HG03060 (cell line): ENCODE data around the gene RGL3.
"Not testable (repeated sequence)": the region's sequence is repeated elsewhere in the genome, so short reads cannot be mapped to it uniquely, and the experiment has no call there.

ENCODE experiments used
- ATAC-seq: cut with Tn5 transposase; IDR thresholded peaks from one replicate; pipeline ENCODE4 v1.9.1; 2021; ENCODE audit warnings: low read depth, moderate number of reproducible peaks; ENCODE audit not compliant: unreplicated experiment

The RGL3 gene

GRCh38 chr19:11364296-11364904 is 54.7 kb downstream of the RGL3 start:
- no peak for ATAC-seq

- ATAC-seq, result no peak
Measured at GRCh38 chr19:11363881-11364280, 55.2 kb downstream of the RGL3 start.

- ATAC-seq, result no peak
Measured at GRCh38 chr19:11361771-11362731, 57.1 kb downstream of the RGL3 start.

GRCh38 chr19:11361037-11361770 is 57.9 kb downstream of the RGL3 start:
- no peak for ATAC-seq

GRCh38 chr19:11359421-11359820 is 59.7 kb downstream of the RGL3 start:
- ATAC-seq, result no peak

- ATAC-seq, result no peak
Measured at GRCh38 chr19:11356676-11357550, 62.2 kb downstream of the RGL3 start.

GRCh38 chr19:11356074-11356397 is 63.1 kb downstream of the RGL3 start:
- ATAC-seq, result no peak

- ATAC-seq, result no peak
Measured at GRCh38 chr19:11355160-11356073, 63.7 kb downstream of the RGL3 start, which contains the start of gene PLPPR2. Gene PLPPR2 (plus strand): TSS chr19:11355432. CDS start chr19:11357674, 2,242 bp downstream.

- not testable (repeated sequence) for ATAC-seq
Measured at GRCh38 chr19:11354102-11354501, 65.0 kb downstream of the RGL3 start.

- no peak for ATAC-seq
Measured at GRCh38 chr19:11349171-11349570, 69.9 kb downstream of the RGL3 start.

- ATAC-seq, result no peak
Measured at GRCh38 chr19:11347546-11348039, 71.5 kb downstream of the RGL3 start.

- ATAC-seq, result peak; percentile 86
Measured at GRCh38 chr19:11346104-11346940, 72.8 kb downstream of the RGL3 start, which contains the start of the genes CCDC159 and TMEM205. Gene CCDC159 (plus strand): TSS chr19:11346519. CDS start chr19:11346607, 88 bp downstream. Gene TMEM205 (minus strand): TSS chr19:11346268. CDS start chr19:11345619, 649 bp downstream.

GRCh38 chr19:11345122-11345803 is 73.9 kb downstream of the RGL3 start:
- no peak for ATAC-seq
